NCI-H1417 treated with DMSO at 0.1 percent for 48 hours (cell line): ENCODE measurements around the gene TNFAIP1.
"Not testable (repeated sequence)": the region's sequence is repeated elsewhere in the genome, so short reads cannot be mapped to it uniquely, and the experiment has no call there.

ENCODE experiments used
- DNase-seq: peaks from one replicate; lab custom pipeline; 2025; lab: John Stamatoyannopoulos, UW

The TNFAIP1 gene

GRCh38 chr17:28335201-28335958, at the start of gene TNFAIP1, which contains the start of gene IFT20:
Gene TNFAIP1 (plus strand): TSS chr17:28335761. CDS start chr17:28339522, 3,761 bp downstream.
Gene IFT20 (minus strand): TSS chr17:28335472. CDS start chr17:28331985, 3,487 bp downstream.
- DNase-seq: peak; percentile 97

- no peak for DNase-seq
These were observed 49.6 kb upstream of the TNFAIP1 start for GRCh38 chr17:28285965-28286364.

- DNase-seq: no peak
These were observed 44.9 kb upstream of the TNFAIP1 start for GRCh38 chr17:28290703-28291102.

GRCh38 chr17:28291780-28292330, 43.7 kb upstream of the TNFAIP1 start:
- no peak for DNase-seq

- not testable (repeated sequence) for DNase-seq
These were observed 42.7 kb upstream of the TNFAIP1 start for GRCh38 chr17:28292878-28293277.

- no peak for DNase-seq
These were observed 41.6 kb upstream of the TNFAIP1 start for GRCh38 chr17:28293994-28294393.

- DNase-seq: no peak
These were observed 39.6 kb upstream of the TNFAIP1 start for GRCh38 chr17:28295677-28296578.

- DNase-seq: no peak
These were observed 37.1 kb upstream of the TNFAIP1 start for GRCh38 chr17:28298449-28298848.

GRCh38 chr17:28306954-28307401, 28.6 kb upstream of the TNFAIP1 start:
- no peak for DNase-seq

GRCh38 chr17:28313841-28314240, 21.7 kb upstream of the TNFAIP1 start:
- DNase-seq: no peak

GRCh38 chr17:28315846-28316705, 19.5 kb upstream of the TNFAIP1 start:
- DNase-seq: no peak

- DNase-seq: no peak
These were observed 18.2 kb upstream of the TNFAIP1 start for GRCh38 chr17:28317099-28317965.

- no peak for DNase-seq
These were observed 17.4 kb upstream of the TNFAIP1 start for GRCh38 chr17:28317966-28318758.

- DNase-seq: peak; percentile 94
These were observed 16.6 kb upstream of the TNFAIP1 start, which contains the start of gene TMEM97 for GRCh38 chr17:28318759-28319597. Gene TMEM97 (plus strand): TSS chr17:28319200. CDS start chr17:28319240, 40 bp downstream.

- DNase-seq: no peak
These were observed 16.0 kb upstream of the TNFAIP1 start for GRCh38 chr17:28319598-28319935.

GRCh38 chr17:28320215-28321061, 15.1 kb upstream of the TNFAIP1 start:
- no peak for DNase-seq

GRCh38 chr17:28324267-28324745, 11.3 kb upstream of the TNFAIP1 start:
- DNase-seq: no peak

GRCh38 chr17:28324781-28325180, 10.8 kb upstream of the TNFAIP1 start:
- no peak for DNase-seq
